Central memory CD4-positive, alpha-beta T cell (primary cell): ENCODE data around the gene NMD3.
"Not testable (repeated sequence)": the region's sequence is repeated elsewhere in the genome, so short reads cannot be mapped to it uniquely, and the experiment has no call there.

ENCODE experiments used
- DNase-seq: peaks from one replicate; pipeline ENCODE4 v3.0.0; 2022

NMD3 gene

GRCh38 chr3:161231861-161232260 is 10.8 kb downstream of the NMD3 start:
- DNase-seq, result no peak

DNA sequence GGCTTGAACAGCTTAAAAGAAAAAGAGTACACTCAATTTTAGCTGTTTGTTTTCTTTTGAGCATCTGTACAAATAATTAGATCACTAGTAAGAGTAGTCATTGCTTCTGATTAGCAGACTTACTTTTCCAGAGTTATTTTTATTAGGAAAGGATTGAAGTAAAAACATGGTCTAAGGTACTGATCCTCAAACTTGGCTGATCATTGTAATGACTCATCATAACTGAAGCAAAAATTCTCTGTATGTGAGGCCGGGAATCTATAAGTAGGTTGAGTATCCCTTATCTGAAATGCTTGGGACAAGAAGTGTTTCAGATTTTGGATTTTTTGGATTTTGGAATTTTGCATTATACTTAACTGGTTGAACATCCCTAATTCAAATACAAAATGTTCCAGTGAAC is 12.4 kb downstream of the NMD3 start:
- DNase-seq, result no peak

- DNase-seq, result no peak
These were observed 15.1 kb downstream of the NMD3 start for GRCh38 chr3:161236240-161236639.

DNA sequence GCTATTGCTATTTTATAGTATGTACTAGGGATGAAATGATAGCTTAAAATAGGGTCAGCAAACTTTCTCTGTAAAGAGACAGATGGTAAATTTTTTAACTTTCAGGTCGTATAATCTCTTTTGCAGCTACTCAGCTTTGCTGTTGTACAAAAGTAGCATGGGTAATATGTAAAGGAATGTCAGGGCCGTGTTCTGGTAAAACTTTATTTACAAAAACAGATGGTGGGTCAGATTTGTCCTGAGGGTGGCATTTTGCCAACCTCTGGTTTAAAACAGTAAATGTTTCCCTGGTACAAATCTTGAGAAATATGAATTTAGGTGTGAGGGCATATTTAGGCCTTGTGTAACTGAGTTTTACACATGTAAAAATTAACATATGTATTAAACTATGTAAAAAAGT is 18.6 kb downstream of the NMD3 start:
- DNase-seq, result no peak

GRCh38 chr3:161244538-161244937 is 23.4 kb downstream of the NMD3 start:
- DNase-seq, result no peak

- DNase-seq, result no peak
These were observed 25.9 kb downstream of the NMD3 start for GRCh38 chr3:161247049-161247448.

DNA sequence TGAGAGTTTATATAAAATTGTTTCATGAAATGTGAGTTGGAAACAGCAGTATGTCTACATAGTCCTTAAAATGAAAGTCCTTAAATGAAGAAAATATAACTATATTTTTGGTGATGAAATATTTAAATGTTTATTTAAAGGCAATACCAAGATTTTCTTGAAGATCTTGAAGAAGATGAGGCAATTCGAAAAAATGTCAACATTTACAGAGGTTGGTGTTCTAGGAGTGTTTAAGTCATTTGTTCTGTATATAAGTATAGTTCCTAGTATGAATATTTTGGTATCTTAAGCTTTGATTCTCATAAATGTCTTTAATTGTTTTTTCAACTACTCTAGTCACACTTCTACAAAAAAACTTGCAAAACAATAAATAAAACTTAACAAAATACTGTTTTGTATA is 29.0 kb downstream of the NMD3 start:
- no peak for DNase-seq

DNA sequence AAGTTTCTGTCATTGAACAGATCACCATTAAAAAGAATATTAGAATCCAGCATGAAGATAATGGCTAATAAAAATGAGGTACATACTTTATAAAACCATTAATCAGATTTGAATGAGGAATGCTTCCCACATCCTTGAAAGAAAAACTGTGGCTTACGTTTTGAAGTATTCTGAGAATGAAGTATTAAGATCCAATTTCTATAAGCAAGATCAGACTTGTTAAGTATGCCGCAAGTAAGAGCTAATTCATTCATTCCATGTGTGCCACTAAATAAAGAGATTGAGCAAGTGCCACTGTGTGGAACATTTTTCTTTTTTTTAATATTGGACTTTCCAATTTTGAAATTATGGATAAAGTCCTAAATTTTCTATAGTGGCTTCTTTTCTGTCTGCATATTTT is 30.6 kb downstream of the NMD3 start:
- no peak for DNase-seq

DNA sequence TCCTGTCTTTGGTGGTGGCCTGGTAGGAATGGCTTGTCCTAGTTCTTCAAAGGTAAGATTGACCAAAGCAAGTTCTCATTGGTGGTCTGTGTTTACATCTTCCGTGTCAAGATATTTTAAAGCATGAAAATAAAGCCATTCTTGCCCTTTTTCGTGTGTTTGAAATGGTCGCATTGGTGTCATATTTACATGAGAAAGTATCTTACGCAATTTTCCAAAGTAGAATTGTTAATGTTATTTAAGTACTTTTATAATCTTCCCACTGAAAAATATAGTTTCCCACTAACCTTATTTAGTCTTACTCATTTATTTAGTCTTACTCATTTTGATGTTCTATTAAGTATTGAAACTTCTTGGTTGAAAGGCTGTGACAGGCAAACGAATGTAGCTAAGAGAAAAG is 31.0 kb downstream of the NMD3 start:
- DNase-seq, result no peak

GRCh38 chr3:161253711-161254110 is 32.6 kb downstream of the NMD3 start:
- DNase-seq, result no peak

DNA sequence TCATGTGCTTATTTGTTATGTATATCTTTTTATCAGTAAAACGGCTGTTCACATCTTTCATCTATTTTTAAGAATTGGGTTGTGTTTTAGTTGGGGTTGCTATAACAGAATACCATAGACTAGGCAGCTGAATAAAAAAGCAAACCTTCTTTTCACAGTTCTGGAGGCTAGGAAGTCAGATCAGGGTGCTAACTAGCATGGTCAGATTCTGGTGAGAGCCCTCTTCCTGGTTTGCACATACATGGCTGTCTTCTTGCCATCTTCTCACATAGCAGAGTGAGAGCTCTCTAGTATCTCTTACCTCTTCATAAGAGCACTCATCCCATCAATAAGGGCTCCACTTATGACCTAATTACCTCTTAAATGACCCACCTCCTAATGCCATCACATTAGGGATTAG is 33.8 kb downstream of the NMD3 start:
- no peak for DNase-seq

DNA sequence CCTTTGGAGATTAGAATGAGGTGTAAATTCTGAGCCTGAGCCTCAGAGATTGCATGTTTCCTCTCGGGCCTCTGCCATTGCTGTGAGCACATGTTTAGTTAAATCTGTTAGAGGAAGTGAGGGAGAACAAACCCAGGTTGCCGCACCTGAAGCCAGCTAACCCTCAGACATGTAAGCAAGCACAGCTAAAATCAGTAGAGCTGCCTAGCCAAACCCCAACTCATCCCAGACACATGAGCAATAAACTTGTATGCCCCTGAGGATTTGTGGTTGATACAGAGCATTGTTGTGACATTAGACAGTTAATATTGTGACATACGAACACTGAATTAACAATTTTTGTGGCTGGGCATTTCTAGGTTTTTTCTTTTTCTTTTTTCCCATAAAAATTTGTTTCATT is 41.9 kb downstream of the NMD3 start:
- DNase-seq, result no peak

DNA sequence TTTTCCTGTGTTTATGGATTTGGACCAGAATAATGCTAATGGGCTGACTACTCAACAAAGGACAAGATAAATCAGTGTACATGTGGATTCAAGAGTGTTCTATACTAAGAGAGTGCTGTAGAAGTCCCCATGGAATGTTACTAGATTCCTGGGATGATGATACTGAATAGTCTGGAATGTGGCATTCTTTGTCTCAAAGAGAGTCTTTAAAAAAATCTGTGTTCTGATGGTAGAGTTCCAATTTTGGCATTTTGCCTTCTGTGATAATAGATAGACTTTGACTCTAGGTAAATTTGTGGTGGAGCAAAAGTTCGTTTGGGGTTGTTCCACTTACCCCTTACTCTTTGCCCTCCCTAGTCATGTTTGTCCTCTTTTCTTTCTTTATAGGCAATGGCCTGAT is 43.7 kb downstream of the NMD3 start:
- DNase-seq, result no peak

GRCh38 chr3:161265916-161266571 is 44.9 kb downstream of the NMD3 start:
- DNase-seq, result no peak

- no peak for DNase-seq
These were observed 45.6 kb downstream of the NMD3 start for GRCh38 chr3:161266731-161267150.

- DNase-seq, result no peak
These were observed 46.5 kb downstream of the NMD3 start for GRCh38 chr3:161267646-161268045.

- DNase-seq, result no peak
These were observed 47.5 kb downstream of the NMD3 start for GRCh38 chr3:161268601-161269000.

DNA sequence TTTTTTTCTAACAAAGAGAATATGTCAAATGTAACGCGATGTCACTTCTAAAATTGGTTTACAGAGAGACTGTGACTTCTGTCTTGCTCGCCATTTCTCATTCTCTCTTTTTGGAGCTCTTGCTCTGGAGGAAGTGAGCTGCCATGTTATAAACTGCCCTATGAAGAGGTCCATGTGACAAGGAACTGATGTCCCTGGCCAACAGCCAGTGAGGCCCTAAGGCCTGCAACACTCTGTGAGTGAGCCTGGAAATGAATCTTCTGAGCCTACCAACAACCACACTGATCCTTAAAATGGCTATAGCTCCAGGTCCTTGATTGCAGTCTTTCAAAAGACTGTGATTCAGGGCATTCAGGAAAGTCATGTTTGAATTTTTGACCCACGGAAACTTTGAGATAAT is 49.9 kb downstream of the NMD3 start:
- no peak for DNase-seq

- DNase-seq, result no peak
These were observed 50.5 kb downstream of the NMD3 start for GRCh38 chr3:161271646-161272045.

- no peak for DNase-seq
These were observed 51.4 kb downstream of the NMD3 start for GRCh38 chr3:161272524-161272923.

DNA sequence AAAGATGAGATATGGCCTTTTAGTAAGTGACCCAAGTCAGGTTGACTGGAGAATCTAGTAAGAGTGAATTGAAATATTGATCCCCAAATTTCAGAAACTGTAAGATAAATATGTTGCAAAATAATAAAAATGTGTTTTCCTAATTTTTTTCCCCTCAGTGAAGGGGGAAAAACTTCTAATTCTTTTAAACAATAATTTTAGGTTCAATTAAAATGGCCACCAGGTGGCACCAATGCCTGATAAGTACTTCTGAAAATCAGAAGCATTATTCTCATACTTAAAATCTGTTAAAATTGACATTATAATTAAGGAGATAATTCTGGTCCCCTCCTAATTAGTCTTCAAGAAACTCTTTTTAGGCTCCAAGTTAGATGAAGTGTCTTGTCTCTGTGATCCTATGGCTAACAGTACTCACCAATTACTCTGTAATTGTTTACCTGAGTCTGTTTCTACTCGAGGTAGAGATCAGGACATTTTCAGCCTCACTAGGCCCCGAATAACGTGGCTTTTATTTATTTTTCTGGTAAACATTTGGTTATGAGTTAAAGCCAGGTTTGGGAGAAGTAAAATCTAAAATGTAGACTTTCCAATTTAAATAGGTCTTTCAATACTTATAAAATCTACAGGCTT is 52.6 kb downstream of the NMD3 start:
- DNase-seq, result peak; percentile 36

DNA sequence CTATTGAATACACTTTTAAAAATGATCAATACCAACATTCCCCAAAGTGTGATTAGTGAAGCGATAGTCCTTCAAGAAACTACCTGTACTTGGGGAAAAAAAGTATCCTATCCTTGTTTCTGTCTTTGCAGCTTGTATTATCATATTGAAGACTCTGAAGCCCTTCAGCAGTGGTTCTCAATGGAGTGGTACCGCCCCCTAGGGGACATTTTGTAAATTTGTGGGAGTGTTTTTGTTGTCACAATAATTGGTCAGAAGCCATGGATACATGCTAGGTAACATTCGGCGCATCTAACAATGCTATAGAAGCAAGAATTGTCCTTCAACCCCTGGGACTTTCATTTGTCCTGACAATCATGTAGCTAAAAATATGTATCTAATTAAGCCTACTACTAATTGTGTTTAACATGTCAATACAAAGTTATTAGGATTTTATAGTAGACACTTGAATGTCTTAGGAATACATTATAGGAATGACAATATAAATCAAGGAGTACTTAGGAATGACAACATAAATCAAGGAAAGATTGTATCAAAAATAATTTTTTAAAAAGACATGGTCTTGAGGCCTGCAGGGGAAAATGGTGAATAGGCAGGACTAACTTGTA is 53.7 kb downstream of the NMD3 start:
- peak; percentile 35 for DNase-seq

DNA sequence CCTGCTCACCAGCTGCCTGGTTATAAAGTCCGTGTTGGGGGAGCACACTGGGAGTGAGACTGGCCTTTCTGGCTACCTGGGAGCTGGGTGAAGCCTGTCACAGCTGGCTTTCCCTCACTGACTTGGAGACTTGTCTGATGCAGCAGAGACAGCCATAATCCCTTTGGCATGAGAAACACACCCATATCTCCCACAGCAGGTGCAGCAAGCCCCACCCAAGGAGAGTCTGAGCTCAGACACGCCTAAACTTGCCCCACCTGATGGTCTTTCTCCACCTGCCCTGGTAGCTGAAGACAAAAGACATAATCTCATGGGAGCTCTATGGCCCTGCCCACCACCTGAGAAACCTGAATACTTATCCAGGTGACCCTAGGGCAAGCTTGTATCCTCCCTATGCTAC is 54.8 kb downstream of the NMD3 start:
- no peak for DNase-seq

GRCh38 chr3:161282387-161282786 is 61.3 kb downstream of the NMD3 start:
- DNase-seq, result not testable (repeated sequence)

- no peak for DNase-seq
These were observed 63.9 kb downstream of the NMD3 start for GRCh38 chr3:161284989-161285388.
